ENCODE results near the gene CAVIN1.

The CAVIN1 gene

DNA sequence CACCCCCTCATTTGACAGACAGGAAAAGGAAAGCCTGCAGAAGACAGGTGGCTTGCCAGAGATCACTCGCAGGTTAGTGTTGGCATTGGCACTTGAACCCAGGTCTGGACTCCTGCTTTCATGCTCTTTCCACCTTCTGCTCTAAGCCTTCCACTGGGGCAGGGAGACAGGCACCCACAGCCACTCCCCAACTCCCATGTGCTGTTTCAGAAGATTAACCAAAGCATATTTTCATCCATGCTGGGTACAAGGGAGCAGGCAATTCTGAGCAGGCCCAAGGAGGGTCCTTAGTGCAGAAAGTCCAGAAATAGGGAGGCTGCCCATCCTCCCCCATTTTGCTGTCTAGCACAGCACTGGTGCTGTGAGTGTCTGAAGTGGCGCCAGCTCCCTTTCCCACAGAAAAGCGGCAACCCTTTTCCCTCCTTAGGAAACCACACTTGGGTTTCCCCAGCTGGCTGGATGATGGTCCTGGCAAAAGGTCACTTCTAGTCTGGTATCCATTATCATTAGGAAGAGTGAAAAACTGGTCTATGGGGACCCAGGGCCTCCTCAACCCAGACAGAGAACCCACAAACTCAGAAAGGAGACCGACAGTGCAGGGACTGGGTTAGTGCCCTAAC is 2.0 kb upstream of the CAVIN1 start:
- H3K27ac ChIP-seq (ENCODE audit: low read length) = no peak overlapping the region
- H3F3A ChIP-seq (ENCODE audit: insufficient read depth, low read length) = no peaks in the 10 kb centered on the region
- TF ChIP-seq, protein P1, sequence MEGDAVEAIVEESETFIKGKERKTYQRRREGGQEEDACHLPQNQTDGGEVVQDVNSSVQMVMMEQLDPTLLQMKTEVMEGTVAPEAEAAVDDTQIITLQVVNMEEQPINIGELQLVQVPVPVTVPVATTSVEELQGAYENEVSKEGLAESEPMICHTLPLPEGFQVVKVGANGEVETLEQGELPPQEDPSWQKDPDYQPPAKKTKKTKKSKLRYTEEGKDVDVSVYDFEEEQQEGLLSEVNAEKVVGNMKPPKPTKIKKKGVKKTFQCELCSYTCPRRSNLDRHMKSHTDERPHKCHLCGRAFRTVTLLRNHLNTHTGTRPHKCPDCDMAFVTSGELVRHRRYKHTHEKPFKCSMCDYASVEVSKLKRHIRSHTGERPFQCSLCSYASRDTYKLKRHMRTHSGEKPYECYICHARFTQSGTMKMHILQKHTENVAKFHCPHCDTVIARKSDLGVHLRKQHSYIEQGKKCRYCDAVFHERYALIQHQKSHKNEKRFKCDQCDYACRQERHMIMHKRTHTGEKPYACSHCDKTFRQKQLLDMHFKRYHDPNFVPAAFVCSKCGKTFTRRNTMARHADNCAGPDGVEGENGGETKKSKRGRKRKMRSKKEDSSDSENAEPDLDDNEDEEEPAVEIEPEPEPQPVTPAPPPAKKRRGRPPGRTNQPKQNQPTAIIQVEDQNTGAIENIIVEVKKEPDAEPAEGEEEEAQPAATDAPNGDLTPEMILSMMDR (IDR thresholded peaks at IDR 0.05; ENCODE audit: low read length) = no peak
- TF ChIP-seq EZH2 (optimal IDR thresholded peaks at IDR 0.05; ENCODE audit: low read depth, low read length) (no peak), EZH2phosphoT487 (IDR thresholded peaks at IDR 0.05; ENCODE audit: low read length) (no peak)
- no peak overlapping the region for H3K4me3 ChIP-seq (ENCODE audit: low read length)
- peaks cover 11% of the 10 kb centered on the region for H3K4me1 ChIP-seq (ENCODE audit: low read length)
- no peak overlapping the region for H2AFZ ChIP-seq (ENCODE audit: low read length)
- H3K9me3 ChIP-seq (replicated peaks; ENCODE audit: insufficient read depth, low read length) = no peaks in the 10 kb centered on the region
- no peak for DNase-seq
- no peaks in the 10 kb centered on the region for H3K79me2 ChIP-seq (ENCODE audit: low read length)
- H4K20me1 ChIP-seq (ENCODE audit: insufficient read depth, low read length) = no peaks in the 10 kb centered on the region
- no peak overlapping the region for H3K4me2 ChIP-seq (ENCODE audit: low read depth, low read length)
- no peak overlapping the region for H3K9ac ChIP-seq (ENCODE audit: low read length)
- no peaks in the 10 kb centered on the region for H3K36me3 ChIP-seq (replicated peaks; ENCODE audit: insufficient read depth, low read length)
- no peaks in the 10 kb centered on the region for H3K9me2 ChIP-seq (replicated peaks; ENCODE audit: insufficient read depth, low read length)
- H3K27me3 ChIP-seq (replicated peaks; ENCODE audit: insufficient read depth, low read length) = peaks cover 29% of the 10 kb centered on the region

DNA sequence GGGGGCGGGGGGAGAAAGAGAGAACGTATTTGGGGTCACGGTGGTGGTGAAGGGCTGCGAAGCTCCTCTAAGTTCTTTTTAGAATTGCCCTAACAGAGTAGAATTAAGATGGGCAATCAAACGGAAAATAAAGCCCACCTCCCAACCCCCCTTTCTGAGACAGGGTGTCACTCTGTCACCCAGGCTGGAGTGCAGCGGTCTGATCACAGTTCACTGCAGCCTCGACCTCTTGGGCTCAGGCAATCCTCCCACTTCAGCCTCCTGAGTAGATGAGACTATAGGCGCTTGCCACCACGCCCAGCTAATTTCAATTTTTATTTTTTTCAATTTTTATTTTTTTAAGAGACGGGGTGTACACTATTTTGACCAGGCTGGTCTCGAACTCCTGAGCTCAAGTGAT is 710 bp upstream of the CAVIN1 start:
- H3K4me2 ChIP-seq (ENCODE audit: low read depth, low read length) = no peak overlapping the region
- no peak overlapping the region for H3K27ac ChIP-seq (ENCODE audit: low read length)
- peaks cover 9% of the 10 kb centered on the region; the same call in 1 of the 2 replicates for H3K4me1 ChIP-seq (ENCODE audit: low read length)
- no peaks in the 10 kb centered on the region for H3K79me2 ChIP-seq (ENCODE audit: low read length)
- no peak overlapping the region for H3K4me3 ChIP-seq (ENCODE audit: low read length)
- H3F3A ChIP-seq (ENCODE audit: insufficient read depth, low read length) = no peaks in the 10 kb centered on the region
- no peaks in the 10 kb centered on the region for H4K20me1 ChIP-seq (ENCODE audit: insufficient read depth, low read length)
- peaks cover 29% of the 10 kb centered on the region for H3K27me3 ChIP-seq (replicated peaks; ENCODE audit: insufficient read depth, low read length)
- no peak for DNase-seq
- no peaks in the 10 kb centered on the region for H3K36me3 ChIP-seq (replicated peaks; ENCODE audit: insufficient read depth, low read length)
- H3K9me2 ChIP-seq (replicated peaks; ENCODE audit: insufficient read depth, low read length) = no peaks in the 10 kb centered on the region
- H3K9me3 ChIP-seq (replicated peaks; ENCODE audit: insufficient read depth, low read length) = no peaks in the 10 kb centered on the region
- TF ChIP-seq EZH2phosphoT487 (IDR thresholded peaks at IDR 0.05; ENCODE audit: low read length) (no peak), EZH2 (optimal IDR thresholded peaks at IDR 0.05; ENCODE audit: low read depth, low read length) (no peak)
- TF ChIP-seq, protein P1 (IDR thresholded peaks at IDR 0.05; ENCODE audit: low read length) = no peak
- H2AFZ ChIP-seq (ENCODE audit: low read length) = no peak overlapping the region
- H3K9ac ChIP-seq (ENCODE audit: low read length) = no peak overlapping the region

- no peaks in the 10 kb centered on the region for H3K79me2 ChIP-seq (ENCODE audit: low read length)
Measured at GRCh38 chr17:42422412-42422957, 571 bp downstream of the CAVIN1 start.

More at GRCh38 chr17:42422412-42422957, 571 bp downstream of the CAVIN1 start:
- no peak overlapping the region for H3K9ac ChIP-seq (ENCODE audit: low read length)
- H4K20me1 ChIP-seq (ENCODE audit: insufficient read depth, low read length) = no peaks in the 10 kb centered on the region
- H3K4me3 ChIP-seq (ENCODE audit: low read length) = peak overlapping the region; percentile 19; the same call in 1 of the 2 replicates
- peak overlapping the region; percentile 47 for H3K4me2 ChIP-seq (ENCODE audit: low read depth, low read length)
- peak; percentile 18 for DNase-seq
- peak overlapping the region; percentile 40 for H2AFZ ChIP-seq (ENCODE audit: low read length)
- H3K27me3 ChIP-seq (replicated peaks; ENCODE audit: insufficient read depth, low read length) = peaks cover 29% of the 10 kb centered on the region
- H3K9me2 ChIP-seq (replicated peaks; ENCODE audit: insufficient read depth, low read length) = no peaks in the 10 kb centered on the region
- TF ChIP-seq EZH2 (optimal IDR thresholded peaks at IDR 0.05; ENCODE audit: low read depth, low read length) (no peak), EZH2phosphoT487 (IDR thresholded peaks at IDR 0.05; ENCODE audit: low read length) (no peak)
- TF ChIP-seq, protein P1 (IDR thresholded peaks at IDR 0.05; ENCODE audit: low read length) = no peak
- no peaks in the 10 kb centered on the region for H3K9me3 ChIP-seq (replicated peaks; ENCODE audit: insufficient read depth, low read length)
- H3K4me1 ChIP-seq (ENCODE audit: low read length) = peaks cover 6% of the 10 kb centered on the region; the same call in 1 of the 2 replicates
- H3F3A ChIP-seq (ENCODE audit: insufficient read depth, low read length) = no peaks in the 10 kb centered on the region
- H3K36me3 ChIP-seq (replicated peaks; ENCODE audit: insufficient read depth, low read length) = no peaks in the 10 kb centered on the region
- H3K27ac ChIP-seq (ENCODE audit: low read length) = no peak overlapping the region
